Sigmoid colon (tissue), 7 donors: ENCODE measurements around the gene GEMIN4. TPM values are rescaled to one million over a fixed set of nuclear protein-coding genes. Genes with fewer than 3 reads are reported as not detected.

Source experiments
- DNase-seq: peaks from one replicate; pipeline ENCODE4 v3.0.0-alpha.2; 2019
- H3K27ac ChIP-seq, 4 donors: fragments of 200-600 bp; sonication (generic); one replicate each; pipeline ENCODE4 v1.5.1; 2016 to 2019; ENCODE audit warnings: mild to moderate bottlenecking in 1 of 4
- H3K27me3 ChIP-seq, 3 donors: fragments of 200-600 bp; sonication (generic); one replicate each; pipeline ENCODE4 v1.5.1; 2019; ENCODE audit warnings: mild to moderate bottlenecking in 1 of 3
- H3K36me3 ChIP-seq, 4 donors: fragments of 200-600 bp; sonication (generic); one replicate each; pipeline ENCODE4 v1.5.1; 2016 to 2019
- H3K4me1 ChIP-seq, 4 donors: fragments of 200-600 bp; sonication (generic); one replicate each; pipeline ENCODE4 v1.5.1; 2017 to 2019
- H3K4me3 ChIP-seq, 4 donors: fragments of 200-600 bp; sonication (generic); one replicate each; pipeline ENCODE4 v1.5.1; 2017 to 2019; ENCODE audit warnings: mild to moderate bottlenecking in 2 of 4, moderate library complexity in 1 of 4
- H3K9me3 ChIP-seq, 4 donors: fragments of 200-600 bp in 3 of 4; sonication (generic) in 3 of 4; one replicate each; pipeline versions ENCODE4 v1.5.1 to v1.6.1; 2013 to 2019
- CTCF ChIP-seq, 4 experiments: fragments of 450-650 bp in 3 of 4; fragments of 200-600 bp in 1 of 4; IDR thresholded peaks; one replicate each; pipeline ENCODE4 v1.5.1; 2016 to 2019; ENCODE audit warnings: antibody characterized with exemption in 4 of 4, mild to moderate bottlenecking in 3 of 4, moderate library complexity in 2 of 4
- EP300 ChIP-seq, 4 donors: sonication (generic); formaldehyde crosslinking; IDR thresholded peaks; one replicate each; pipeline ENCODE4 v1.6.1; 2017; ENCODE audit warnings: antibody characterized with exemption in 4 of 4
- POLR2A ChIP-seq, 2 donors: fragments of 450-650 bp; IDR thresholded peaks; one replicate each; pipeline ENCODE4 v1.6.1; 2016; ENCODE audit warnings: antibody characterized with exemption in 2 of 2, mild to moderate bottlenecking in 2 of 2, moderate library complexity in 2 of 2
- POLR2AphosphoS5 ChIP-seq, 4 donors: sonication (generic); formaldehyde crosslinking; IDR thresholded peaks; one replicate each; pipeline ENCODE4 v1.6.1; 2017; ENCODE audit warnings: antibody characterized with exemption in 4 of 4
- WGBS, 2 donors: extraction: QIAGEN DNeasy Blood & Tissue Kit; methylation state at CpG; one replicate each; pipeline ENCODE4 v1.1.7; 2013; 5-methylcytosine and 5-hydroxymethylcytosine counted together
- intact Hi-C: fragments of 100-400 bp; cut with DNase I; formaldehyde crosslinking; loops from one replicate; pipeline ENCODE4 v1.15.1; 2023
- polyA plus RNA-seq, 3 donors: library from polyadenylated mRNA; stranded (reverse); fragments of 200-250 nt; gene quantifications; one replicate each; pipeline ENCODE4 v1.2.3, GENCODE V29; 2013
- total RNA-seq, 4 donors: library from RNA; depleted of rRNA; stranded (reverse); fragments of >200 nt; gene quantifications; one replicate each; pipeline ENCODE4 v1.1.0, GENCODE V29; 2016
- donor health status: healthy with polysubstance abuse.
- donor health status: Bipolar disorder and iron deficiency.
- donor health status: healthy.

GEMIN4 gene
- total and polyA plus RNA-seq, 7 donors, result 3.0 to 19.4 (median 14.0) TPM

GRCh38 chr17:732902-733720 lies 19.0 kb downstream of the GEMIN4 start:
- peak; percentile 75 for DNase-seq
- Histone ChIP-seq H3K27me3 (no peaks in the 10 kb centered on the region), H3K36me3 (no peaks in the 10 kb centered on the region), H3K4me3 (peak overlapping the region; percentile 55 to 89 (median 80)), H3K4me1 (peaks cover 0 to 27% (median 19%) of the 10 kb centered on the region in 4 donors), H3K9me3 (no peaks in the 10 kb centered on the region), H3K27ac (peak overlapping the region; percentile 85 to 91 (median 87))
- intact Hi-C loops, result no loop called here
- TF ChIP-seq POLR2AphosphoS5 (IDR thresholded peaks at IDR 0.05) (peak in 1 of 4 donors; percentile 6), CTCF (IDR thresholded peaks at IDR 0.05) (no peak), POLR2A (IDR thresholded peaks at IDR 0.05) (no peak), EP300 (IDR thresholded peaks at IDR 0.05) (no peak)
- WGBS, 2 donors, result 6 to 9% methylated on average over 57 of the region's 57 CpGs

GRCh38 chr17:732067-732901 lies 19.8 kb downstream of the GEMIN4 start, which contains the start of gene TLCD3A:
TLCD3A (plus strand) TSS chr17:732596; CDS start chr17:732648, 52 bp downstream.
- peak within 1 kb of the TSS; percentile 85 to 91 (median 87) for H3K27ac ChIP-seq
- 1% methylated on average over 126 of the region's 126 CpGs for WGBS, 2 donors
- no peaks in the 10 kb centered on the region for H3K9me3 ChIP-seq
- DNase-seq, result peak; percentile 87
- H3K4me1 ChIP-seq, result peaks cover 0 to 27% (median 19%) of the 10 kb centered on the region in 4 donors
- TF ChIP-seq POLR2A (IDR thresholded peaks at IDR 0.05), result no peak
- peak in 1 of 4 donors; percentile 20 for TF ChIP-seq POLR2AphosphoS5 (IDR thresholded peaks at IDR 0.05)
- no peak for TF ChIP-seq CTCF (IDR thresholded peaks at IDR 0.05)
- intact Hi-C loops, result no loop called here
- peak within 1 kb of the TSS; percentile 69 to 89 (median 80) for H3K4me3 ChIP-seq
- no peaks in the 10 kb centered on the region for H3K36me3 ChIP-seq
- no peaks in the 10 kb centered on the region for H3K27me3 ChIP-seq

GRCh38 chr17:731644-732066 lies 20.4 kb downstream of the GEMIN4 start:
- TF ChIP-seq EP300 (IDR thresholded peaks at IDR 0.05) (no peak), POLR2AphosphoS5 (IDR thresholded peaks at IDR 0.05) (no peak), CTCF (IDR thresholded peaks at IDR 0.05) (no peak), POLR2A (IDR thresholded peaks at IDR 0.05) (no peak)
- Histone ChIP-seq H3K27me3 (no peaks in the 10 kb centered on the region), H3K36me3 (no peaks in the 10 kb centered on the region), H3K9me3 (no peaks in the 10 kb centered on the region), H3K27ac (peak overlapping the region; percentile 84 to 88 (median 86)), H3K4me3 (peak overlapping the region; percentile 69 to 89 (median 80)), H3K4me1 (peaks cover 0 to 27% (median 19%) of the 10 kb centered on the region in 4 donors)
- intact Hi-C loops, result no loop called here
- no peak for DNase-seq
- 3 to 15% methylated on average over 26 of the region's 26 CpGs for WGBS, 2 donors

- Histone ChIP-seq H3K4me3 (no peak overlapping the region), H3K4me1 (peaks cover 0 to 26% (median 19%) of the 10 kb centered on the region in 4 donors), H3K27me3 (no peaks in the 10 kb centered on the region), H3K9me3 (no peaks in the 10 kb centered on the region), H3K36me3 (no peaks in the 10 kb centered on the region), H3K27ac (no peak overlapping the region)
- DNase-seq, result no peak
- intact Hi-C loops, result no loop called here
- TF ChIP-seq POLR2A (IDR thresholded peaks at IDR 0.05) (no peak), POLR2AphosphoS5 (IDR thresholded peaks at IDR 0.05) (no peak), EP300 (IDR thresholded peaks at IDR 0.05) (no peak), CTCF (IDR thresholded peaks at IDR 0.05) (no peak)
- 83 to 91% methylated on average over 5 of the region's 5 CpGs for WGBS, 2 donors
Measured at GRCh38 chr17:728911-729310, 23.2 kb downstream of the GEMIN4 start.
